Fibroblast of peridontal ligament (primary cell): ENCODE measurements around the gene BCAM.
A peak's percentile ranks its signal among the peaks of the same experiment; 100 is the strongest.
"Not testable (repeated sequence)": the region's sequence is repeated elsewhere in the genome, so short reads cannot be mapped to it uniquely, and the experiment has no call there.

Source experiments
- DNase-seq: peaks from one replicate; pipeline ENCODE4 v3.0.0-alpha.2; 2010; ENCODE audit errors: extremely low read depth

BCAM gene

GRCh38 chr19:44848812-44849447, 40.0 kb downstream of the BCAM start:
- DNase-seq: no peak

- DNase-seq: no peak
Measured at GRCh38 chr19:44850641-44851109, 41.8 kb downstream of the BCAM start.

GRCh38 chr19:44851427-44851826, 42.5 kb downstream of the BCAM start:
- DNase-seq: no peak

GRCh38 chr19:44855606-44856005, 46.7 kb downstream of the BCAM start:
- no peak for DNase-seq

- no peak for DNase-seq
Measured at GRCh38 chr19:44856421-44857083, 47.6 kb downstream of the BCAM start.

GRCh38 chr19:44857837-44858236, 48.9 kb downstream of the BCAM start:
- no peak for DNase-seq

GRCh38 chr19:44861576-44861975, 52.7 kb downstream of the BCAM start:
- DNase-seq: not testable (repeated sequence)

- no peak for DNase-seq
Measured at GRCh38 chr19:44863990-44864389, 55.1 kb downstream of the BCAM start.

- DNase-seq: no peak
Measured at GRCh38 chr19:44865196-44865767, 56.4 kb downstream of the BCAM start.

GRCh38 chr19:44866664-44867063, 57.8 kb downstream of the BCAM start:
- no peak for DNase-seq

- DNase-seq: no peak
Measured at GRCh38 chr19:44867578-44867977, 58.7 kb downstream of the BCAM start.

- peak; percentile 65 for DNase-seq
Measured at GRCh38 chr19:44869733-44870470, 61.0 kb downstream of the BCAM start.
